Parathyroid adenoma (tissue), 2 donors: Measurements from ENCODE around the gene CYSTM1.

Experiments used
- H2AFZ ChIP-seq: fragments of 300-600 bp; sonication (generic); one replicate; pipeline ENCODE4 v1.7.0; 2017; ENCODE audit warnings: antibody characterized with exemption, mild to moderate bottlenecking
- H3K27ac ChIP-seq: fragments of 300-600 bp; sonication (generic); one replicate; pipeline ENCODE4 v1.7.0; 2017
- H3K27me3 ChIP-seq: fragments of 300-600 bp; sonication (generic); one replicate; pipeline ENCODE4 v1.7.0; 2017; ENCODE audit warnings: low read length; ENCODE audit not compliant: control insufficient read depth, insufficient read depth
- H3K36me3 ChIP-seq: fragments of 300-600 bp; sonication (generic); one replicate; pipeline ENCODE4 v1.7.0; 2017; ENCODE audit warnings: low read length; ENCODE audit not compliant: control insufficient read depth, insufficient read depth
- H3K4me1 ChIP-seq: fragments of 300-600 bp; sonication (generic); one replicate; pipeline ENCODE4 v1.7.0; 2017; ENCODE audit warnings: control low read depth
- H3K4me2 ChIP-seq: fragments of 300-600 bp; sonication (generic); one replicate; pipeline ENCODE4 v1.7.0; 2017; ENCODE audit warnings: low read length
- H3K4me3 ChIP-seq: fragments of 300-600 bp; sonication (generic); one replicate; pipeline ENCODE4 v1.7.0; 2017; ENCODE audit warnings: low read depth, low read length
- H3K79me2 ChIP-seq: fragments of 300-600 bp; sonication (generic); one replicate; pipeline ENCODE4 v1.7.0; 2017; ENCODE audit warnings: control low read depth
- H3K9ac ChIP-seq: fragments of 300-600 bp; sonication (generic); one replicate; pipeline ENCODE4 v1.7.0; 2017; ENCODE audit warnings: mild to moderate bottlenecking
- H3K9me3 ChIP-seq: fragments of 300-600 bp; sonication (generic); one replicate; pipeline ENCODE4 v1.7.0; 2017; ENCODE audit warnings: low read length; ENCODE audit not compliant: control insufficient read depth
- TF ChIP-seq, protein P1 (sequence below): fragments of 300-600 bp; sonication (generic); IDR thresholded peaks from one replicate; pipeline ENCODE4 v1.7.0; 2017; ENCODE audit warnings: antibody characterized with exemption, mild to moderate bottlenecking
- donor health status: primary hyperparathyroidism.

The CYSTM1 gene

DNA sequence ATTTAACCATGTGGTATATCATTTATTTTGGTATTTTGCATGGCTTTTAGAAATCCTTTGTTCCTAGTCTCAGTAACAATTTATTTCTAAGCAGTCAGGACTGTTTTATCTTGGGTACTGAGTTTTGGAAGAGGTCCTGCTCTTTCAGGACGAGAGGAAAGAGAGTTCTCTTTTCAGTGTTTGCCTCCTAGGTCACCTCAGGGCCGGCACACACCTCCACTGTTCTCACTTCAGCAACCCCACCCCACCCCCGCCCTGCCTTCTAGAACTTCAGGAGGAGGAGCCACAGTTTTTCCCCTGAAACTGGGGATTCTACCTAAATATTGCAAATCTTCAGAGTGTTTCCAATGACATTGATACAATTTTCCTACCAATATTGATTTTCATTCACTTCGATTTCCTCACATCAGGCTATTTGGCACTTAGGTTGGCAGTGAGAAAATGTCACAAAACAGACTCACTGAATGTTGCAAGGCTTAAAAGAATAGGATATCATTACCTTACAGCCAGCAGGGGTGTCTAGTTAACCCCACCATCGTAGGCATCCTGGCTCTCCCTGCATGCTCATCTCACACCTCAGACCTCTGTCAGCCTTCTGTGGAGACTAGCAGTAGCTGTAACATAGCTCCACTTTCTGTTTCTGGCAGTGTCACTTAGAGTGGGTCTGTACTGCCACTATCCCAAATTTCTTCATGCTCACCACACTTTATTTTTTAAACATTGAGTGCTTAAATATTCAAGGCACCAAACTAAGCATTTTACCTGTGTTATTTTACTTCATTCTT, 43.8 kb upstream of the CYSTM1 start:
- no peak overlapping the region for H3K27ac ChIP-seq

DNA sequence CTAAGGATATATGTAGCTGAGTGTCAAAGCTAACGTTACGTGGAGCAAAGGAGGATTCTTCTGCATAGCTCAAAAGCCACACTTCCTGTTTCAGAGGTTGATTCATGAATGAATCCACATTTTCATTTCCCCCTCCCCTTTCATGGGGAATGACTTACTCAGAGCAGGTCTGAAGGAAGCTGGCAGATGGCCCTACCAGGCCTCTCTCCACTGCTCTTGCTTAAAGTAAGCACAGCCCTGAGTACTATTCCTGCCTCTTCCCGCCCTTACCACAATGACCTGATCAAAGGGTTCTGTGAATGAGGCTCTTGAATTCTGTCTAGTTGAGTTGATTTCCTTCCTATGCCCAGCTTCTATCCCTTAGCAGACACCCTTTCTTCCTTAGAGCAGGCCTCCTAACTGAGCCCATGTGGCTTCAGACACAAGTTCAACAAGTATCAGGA, 43.0 kb upstream of the CYSTM1 start:
- Histone ChIP-seq H3K27ac (no peak overlapping the region), H3K4me1 (no peaks in the 10 kb centered on the region), H3K9me3 (no peaks in the 10 kb centered on the region), H3K27me3 (no peaks in the 10 kb centered on the region), H3K9ac (no peak overlapping the region), H3K4me2 (no peak overlapping the region), H2AFZ (no peak overlapping the region), H3K79me2 (peaks cover 22% of the 10 kb centered on the region), H3K4me3 (no peak overlapping the region), H3K36me3 (no peaks in the 10 kb centered on the region)
- TF ChIP-seq, protein P1, sequence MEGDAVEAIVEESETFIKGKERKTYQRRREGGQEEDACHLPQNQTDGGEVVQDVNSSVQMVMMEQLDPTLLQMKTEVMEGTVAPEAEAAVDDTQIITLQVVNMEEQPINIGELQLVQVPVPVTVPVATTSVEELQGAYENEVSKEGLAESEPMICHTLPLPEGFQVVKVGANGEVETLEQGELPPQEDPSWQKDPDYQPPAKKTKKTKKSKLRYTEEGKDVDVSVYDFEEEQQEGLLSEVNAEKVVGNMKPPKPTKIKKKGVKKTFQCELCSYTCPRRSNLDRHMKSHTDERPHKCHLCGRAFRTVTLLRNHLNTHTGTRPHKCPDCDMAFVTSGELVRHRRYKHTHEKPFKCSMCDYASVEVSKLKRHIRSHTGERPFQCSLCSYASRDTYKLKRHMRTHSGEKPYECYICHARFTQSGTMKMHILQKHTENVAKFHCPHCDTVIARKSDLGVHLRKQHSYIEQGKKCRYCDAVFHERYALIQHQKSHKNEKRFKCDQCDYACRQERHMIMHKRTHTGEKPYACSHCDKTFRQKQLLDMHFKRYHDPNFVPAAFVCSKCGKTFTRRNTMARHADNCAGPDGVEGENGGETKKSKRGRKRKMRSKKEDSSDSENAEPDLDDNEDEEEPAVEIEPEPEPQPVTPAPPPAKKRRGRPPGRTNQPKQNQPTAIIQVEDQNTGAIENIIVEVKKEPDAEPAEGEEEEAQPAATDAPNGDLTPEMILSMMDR = no peak

More for the DNA sequence above, 43.8 kb upstream of the CYSTM1 start:
- no peak overlapping the region for H2AFZ ChIP-seq
- no peak overlapping the region for H3K9ac ChIP-seq
- peaks cover 21% of the 10 kb centered on the region for H3K79me2 ChIP-seq
- no peak overlapping the region for H3K4me2 ChIP-seq
- TF ChIP-seq, protein P1 = no peak
- no peaks in the 10 kb centered on the region for H3K4me1 ChIP-seq
- H3K27me3 ChIP-seq = no peaks in the 10 kb centered on the region
- H3K4me3 ChIP-seq = no peak overlapping the region
- no peaks in the 10 kb centered on the region for H3K36me3 ChIP-seq
- no peaks in the 10 kb centered on the region for H3K9me3 ChIP-seq

DNA sequence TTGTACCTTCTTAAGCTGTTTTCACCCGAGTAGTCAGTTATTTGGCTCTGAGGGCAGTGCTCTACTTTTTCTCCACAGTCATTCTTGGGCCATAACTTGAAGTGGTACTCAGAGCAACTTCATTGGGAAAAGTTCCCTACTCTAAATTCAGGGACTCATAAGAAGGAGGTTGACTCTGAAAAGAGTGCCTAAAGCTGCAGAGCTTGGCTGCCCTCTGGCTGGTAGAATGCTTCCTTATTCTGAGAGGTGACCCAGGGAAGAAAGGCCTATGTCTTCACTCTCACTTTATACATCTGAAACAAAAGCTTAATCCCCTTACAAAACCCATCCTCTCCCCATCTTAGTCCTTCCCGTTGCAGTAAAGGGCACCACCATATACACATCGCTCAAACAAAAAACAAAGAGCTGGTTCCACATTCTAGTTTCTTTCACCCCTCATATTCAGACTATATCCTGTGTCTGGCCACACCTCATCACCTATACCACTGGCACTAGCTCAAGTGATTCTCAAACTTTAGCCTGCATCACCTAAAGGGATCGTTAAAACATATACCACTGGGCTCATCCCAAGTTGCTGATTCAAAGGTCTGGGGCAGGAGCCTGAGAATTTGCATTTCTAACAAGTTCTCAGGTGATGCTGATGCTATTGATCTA, 41.3 kb upstream of the CYSTM1 start:
- no peak overlapping the region for H2AFZ ChIP-seq
- no peak overlapping the region for H3K27ac ChIP-seq
- TF ChIP-seq, protein P1 = no peak
- H3K4me1 ChIP-seq = peaks cover 8% of the 10 kb centered on the region
- no peaks in the 10 kb centered on the region for H3K27me3 ChIP-seq
- no peak overlapping the region for H3K9ac ChIP-seq
- no peak overlapping the region for H3K4me3 ChIP-seq
- no peak overlapping the region for H3K4me2 ChIP-seq
- no peaks in the 10 kb centered on the region for H3K36me3 ChIP-seq
- peaks cover 27% of the 10 kb centered on the region for H3K79me2 ChIP-seq
- no peaks in the 10 kb centered on the region for H3K9me3 ChIP-seq

DNA sequence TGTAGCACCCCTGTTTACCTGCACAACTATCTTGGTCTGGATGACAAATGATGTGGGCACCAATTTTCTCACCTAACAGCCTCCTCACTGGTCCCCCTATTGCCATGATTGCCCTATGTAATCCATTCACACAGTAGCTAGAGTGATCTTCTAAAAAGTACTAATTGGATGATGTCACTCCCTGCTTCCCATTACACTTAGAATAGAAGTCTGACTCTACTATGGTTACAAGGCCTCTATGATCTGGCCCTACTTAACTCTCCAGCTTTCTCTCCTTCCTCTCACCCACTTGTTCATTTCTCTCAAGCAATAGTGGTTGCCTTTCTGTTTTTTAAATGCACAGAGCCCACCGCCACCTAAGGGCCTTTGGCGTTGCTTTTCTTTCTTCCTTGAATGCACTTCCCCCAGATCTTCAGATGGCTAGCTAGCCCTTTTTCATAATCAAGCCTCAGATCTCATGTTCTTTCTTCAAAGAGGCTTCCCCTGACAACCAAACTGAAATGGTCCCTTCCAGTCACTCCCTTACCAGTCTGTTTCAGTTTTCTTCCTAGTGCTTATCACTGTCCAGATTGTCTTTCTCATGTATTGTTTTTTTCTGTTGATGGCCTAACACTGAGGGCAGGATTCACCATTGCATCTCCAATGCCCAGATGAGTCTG, 40.6 kb upstream of the CYSTM1 start:
- H3K4me3 ChIP-seq = no peak overlapping the region
- no peak overlapping the region for H3K27ac ChIP-seq
- H3K9me3 ChIP-seq = no peaks in the 10 kb centered on the region
- no peak overlapping the region for H3K4me2 ChIP-seq
- TF ChIP-seq, protein P1 = no peak
- no peak overlapping the region for H3K9ac ChIP-seq
- no peak overlapping the region for H2AFZ ChIP-seq
- H3K4me1 ChIP-seq = peaks cover 8% of the 10 kb centered on the region
- no peaks in the 10 kb centered on the region for H3K36me3 ChIP-seq
- peaks cover 33% of the 10 kb centered on the region for H3K79me2 ChIP-seq
- no peaks in the 10 kb centered on the region for H3K27me3 ChIP-seq
